ENCODE data around the gene GJA1.

- TF ChIP-seq CTCF (IDR thresholded peaks at IDR 0.05) (no peak), GATA2 (CRISPR knock-in tag; IDR thresholded peaks at IDR 0.05) (no peak), SIN3A (IDR thresholded peaks at IDR 0.05; ENCODE audit: borderline replicate concordance, low read depth, low read length) (0 out of 2 replicates have a peak, but pooled peaks have one; percentile 23), YY1 (IDR thresholded peaks at IDR 0.05; ENCODE audit: low read depth) (no peak), TAF1 (IDR thresholded peaks at IDR 0.05; ENCODE audit: borderline replicate concordance, low read depth, low read length) (no peak), PBX3 (IDR thresholded peaks at IDR 0.05) (no peak), USF2 (IDR thresholded peaks at IDR 0.05; ENCODE audit: borderline replicate concordance, low read depth, low read length) (no peak), ELF1 (IDR thresholded peaks at IDR 0.05) (no peak), MEF2A (IDR thresholded peaks at IDR 0.05; ENCODE audit: borderline replicate concordance, low read depth) (no peak)
Observed at GRCh38 chr6:121436274-121436857, 920 bp downstream of the GJA1 start.

Measured in SK-N-SH (cell line).